ENCODE results near the gene MYO16. TPM values are rescaled to one million over a fixed set of nuclear protein-coding genes. Genes with fewer than 3 reads are reported as not detected.

Gene MYO16
- total and polyA plus RNA-seq, 3 experiments from 2014 or later: 0.15 to 0.38 TPM; not detected in 1

DNA sequence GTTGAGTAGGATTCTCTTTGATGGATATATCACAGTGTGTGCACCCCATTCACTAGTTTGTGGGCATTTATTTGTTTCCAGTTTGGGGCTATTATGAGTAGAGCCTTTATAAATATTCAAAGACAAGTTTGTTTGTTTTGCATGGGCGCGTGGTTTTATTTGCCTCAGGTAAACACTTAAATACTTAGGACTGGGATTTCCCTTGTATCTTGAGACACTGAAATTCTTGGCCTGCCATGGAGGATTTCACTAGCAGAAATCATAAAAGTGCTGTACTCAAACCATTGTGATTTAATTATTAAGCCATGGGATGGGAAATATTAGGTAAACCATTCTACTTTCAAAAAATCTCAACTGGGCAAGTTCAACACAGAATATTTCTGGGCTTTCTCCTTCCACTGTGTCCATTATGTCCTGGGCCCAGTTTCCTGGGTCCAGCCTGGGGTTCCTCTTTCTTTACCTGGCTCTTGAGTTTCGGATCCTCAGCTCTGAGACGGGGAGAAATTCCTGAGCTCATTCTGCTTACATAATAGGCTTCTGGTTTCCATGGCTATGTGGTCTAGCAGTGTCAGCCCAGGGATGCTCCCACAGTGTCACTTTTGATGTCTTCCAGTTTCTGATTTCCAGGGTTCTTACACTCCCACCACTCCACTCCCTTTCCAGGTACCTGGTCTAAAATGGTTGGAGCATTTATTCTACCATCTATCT, 14.4 kb downstream of the MYO16 start:
- DNase-seq: no peak
- no peak overlapping the region for H3K4me3 Mint-ChIP-seq
- no peaks in the 10 kb centered on the region for H3K9me3 ChIP-seq (ENCODE audit: low read length)
- H3K27me3 Mint-ChIP-seq: peaks cover 0 to 3% of the 10 kb centered on the region in 2 donors
- no peaks in the 10 kb centered on the region for H3K4me1 Mint-ChIP-seq
- H3K36me3 Mint-ChIP-seq: peaks cover 0 to 7% (median 0%) of the 10 kb centered on the region in 3 donors
- peaks cover 2 to 9% (median 6%) of the 10 kb centered on the region in 5 donors for H3K9me3 Mint-ChIP-seq
- no peaks in the 10 kb centered on the region for H3K4me1 ChIP-seq (ENCODE audit: insufficient read depth, low read length)
- ChIA-PET CTCF (no interaction called here), POLR2A (no interaction called here)
- no peak overlapping the region for H3K27ac Mint-ChIP-seq
- H3K4me3 ChIP-seq (ENCODE audit: low read length): no peak overlapping the region
- no peak overlapping the region for H3K27ac ChIP-seq (ENCODE audit: low read depth, low read length)
- no peaks in the 10 kb centered on the region for H3K27me3 ChIP-seq (ENCODE audit: insufficient read depth, low read length, poor library complexity, severe bottlenecking)
- H3K36me3 ChIP-seq (ENCODE audit: insufficient read depth, low read length): no peaks in the 10 kb centered on the region

DNA sequence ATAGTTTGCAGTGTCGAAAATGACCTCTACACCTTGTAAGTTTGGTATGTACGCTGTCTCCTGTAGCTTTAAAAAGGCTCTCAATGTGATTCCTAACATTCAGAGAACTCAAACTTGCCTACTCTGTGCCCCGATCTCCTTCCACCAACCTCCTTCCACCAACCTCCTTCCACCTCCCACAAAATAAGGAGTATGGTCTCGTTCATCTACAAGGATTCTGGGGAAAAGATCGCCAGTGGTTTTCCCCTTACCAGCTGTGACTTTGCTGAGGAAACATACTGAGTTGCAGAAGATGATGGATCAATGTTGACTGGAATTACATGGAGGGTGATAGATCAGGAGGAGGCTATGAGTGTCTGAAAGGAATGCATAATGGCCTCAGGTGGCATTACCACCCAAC, 16.0 kb downstream of the MYO16 start:
- H3K4me1 Mint-ChIP-seq: no peaks in the 10 kb centered on the region
- CTCF ChIA-PET: no interaction called here
- no peak for DNase-seq
- peaks cover 0 to 7% (median 0%) of the 10 kb centered on the region in 3 donors for H3K36me3 Mint-ChIP-seq
- no peak overlapping the region for H3K27ac Mint-ChIP-seq
- Histone ChIP-seq H3K27ac (ENCODE audit: low read depth, low read length) (no peak overlapping the region), H3K36me3 (ENCODE audit: insufficient read depth, low read length) (no peaks in the 10 kb centered on the region), H3K9me3 (ENCODE audit: low read length) (no peaks in the 10 kb centered on the region), H3K27me3 (ENCODE audit: insufficient read depth, low read length, poor library complexity, severe bottlenecking) (no peaks in the 10 kb centered on the region), H3K4me3 (ENCODE audit: low read length) (no peak overlapping the region), H3K4me1 (ENCODE audit: insufficient read depth, low read length) (no peaks in the 10 kb centered on the region)
- H3K27me3 Mint-ChIP-seq: peaks cover 0 to 5% of the 10 kb centered on the region in 2 donors
- no peak overlapping the region for H3K4me3 Mint-ChIP-seq
- peaks cover 4 to 9% (median 6%) of the 10 kb centered on the region in 5 donors for H3K9me3 Mint-ChIP-seq
- POLR2A ChIA-PET: no interaction called here

DNA sequence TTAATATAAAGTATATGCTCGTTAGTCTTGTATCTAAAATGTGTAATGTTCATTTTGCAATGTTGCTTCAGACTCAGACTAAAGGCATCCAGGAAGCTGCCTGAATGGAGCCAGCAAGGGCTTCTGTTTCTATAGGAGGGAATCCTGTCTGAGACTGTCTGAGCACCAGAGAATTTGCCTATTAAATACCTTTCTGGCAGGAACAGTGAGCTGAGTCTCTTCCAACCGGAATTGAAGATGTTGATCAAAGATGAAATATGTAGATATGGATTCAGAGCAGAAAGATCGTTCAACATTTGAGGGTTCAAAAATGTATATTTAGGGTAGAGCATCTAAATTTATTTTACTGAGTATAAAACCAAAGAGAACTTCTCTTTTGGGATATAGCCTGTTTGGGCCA, 20.9 kb downstream of the MYO16 start:
- Mint-ChIP-seq H3K27ac (no peak overlapping the region), H3K36me3 (peaks cover 0 to 7% (median 0%) of the 10 kb centered on the region in 3 donors), H3K27me3 (peaks cover 0 to 2% of the 10 kb centered on the region in 2 donors), H3K4me3 (no peak overlapping the region), H3K9me3 (peaks cover 0 to 10% (median 4%) of the 10 kb centered on the region in 5 donors), H3K4me1 (no peaks in the 10 kb centered on the region)
- no peaks in the 10 kb centered on the region for H3K36me3 ChIP-seq (ENCODE audit: insufficient read depth, low read length)
- no peak overlapping the region for H3K4me3 ChIP-seq (ENCODE audit: low read length)
- no peak overlapping the region for H3K27ac ChIP-seq (ENCODE audit: low read depth, low read length)
- POLR2A ChIA-PET: no interaction called here
- CTCF ChIA-PET: no interaction called here
- no peak for DNase-seq
- no peaks in the 10 kb centered on the region for H3K9me3 ChIP-seq (ENCODE audit: low read length)
- H3K4me1 ChIP-seq (ENCODE audit: insufficient read depth, low read length): no peaks in the 10 kb centered on the region
- H3K27me3 ChIP-seq (ENCODE audit: insufficient read depth, low read length, poor library complexity, severe bottlenecking): no peaks in the 10 kb centered on the region

DNA sequence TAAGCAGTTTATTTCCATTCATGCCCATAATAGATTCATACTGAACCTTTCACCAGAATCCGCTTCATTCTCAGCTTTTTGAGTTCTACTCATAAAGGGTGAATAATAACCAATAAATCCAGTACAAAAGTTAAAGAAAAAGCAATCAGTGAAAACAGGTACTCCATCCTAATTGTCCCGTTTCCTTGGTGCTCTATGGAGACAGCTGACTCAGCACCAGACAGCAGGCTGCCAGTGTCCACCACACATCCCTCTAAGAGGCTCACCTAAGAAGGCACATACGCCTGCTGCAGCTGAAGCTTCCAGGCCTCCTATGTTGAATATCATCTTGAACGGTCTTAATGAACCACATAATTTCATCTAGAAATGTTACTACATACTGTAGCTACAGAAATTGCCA, 27.3 kb downstream of the MYO16 start:
- DNase-seq: no peak
- Mint-ChIP-seq H3K36me3 (no peaks in the 10 kb centered on the region), H3K4me3 (no peak overlapping the region), H3K4me1 (no peaks in the 10 kb centered on the region), H3K9me3 (peaks cover 2 to 7% (median 3%) of the 10 kb centered on the region in 5 donors), H3K27me3 (no peaks in the 10 kb centered on the region), H3K27ac (no peak overlapping the region)
- Histone ChIP-seq H3K9me3 (ENCODE audit: low read length) (no peaks in the 10 kb centered on the region), H3K36me3 (ENCODE audit: insufficient read depth, low read length) (no peaks in the 10 kb centered on the region), H3K27me3 (ENCODE audit: insufficient read depth, low read length, poor library complexity, severe bottlenecking) (no peaks in the 10 kb centered on the region), H3K27ac (ENCODE audit: low read depth, low read length) (no peak overlapping the region), H3K4me1 (ENCODE audit: insufficient read depth, low read length) (no peaks in the 10 kb centered on the region), H3K4me3 (ENCODE audit: low read length) (no peak overlapping the region)
- ChIA-PET POLR2A (no interaction called here), CTCF (no interaction called here)

DNA sequence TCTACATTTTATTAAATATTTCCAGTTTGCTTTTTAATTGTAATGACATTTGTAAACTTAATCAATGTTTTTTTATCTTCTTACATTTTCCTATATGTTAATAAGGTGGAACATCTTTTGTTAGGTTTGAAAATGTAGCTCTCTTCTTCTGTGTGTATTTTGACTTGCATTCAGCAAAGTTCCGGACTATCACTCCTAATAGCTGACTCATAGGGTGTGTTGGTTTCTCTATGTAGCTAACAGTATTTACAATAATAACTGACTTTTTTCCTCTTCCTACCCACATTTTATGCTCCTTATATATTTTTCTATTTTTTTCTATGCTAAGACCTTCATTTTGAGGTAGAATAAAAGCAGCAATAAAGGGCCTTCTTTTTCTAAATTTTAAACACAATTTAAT, 28.1 kb downstream of the MYO16 start:
- no peaks in the 10 kb centered on the region for H3K36me3 ChIP-seq (ENCODE audit: insufficient read depth, low read length)
- no peaks in the 10 kb centered on the region for H3K9me3 ChIP-seq (ENCODE audit: low read length)
- peaks cover 2 to 7% (median 3%) of the 10 kb centered on the region in 5 donors for H3K9me3 Mint-ChIP-seq
- ChIA-PET POLR2A (no interaction called here), CTCF (no interaction called here)
- no peaks in the 10 kb centered on the region for H3K27me3 ChIP-seq (ENCODE audit: insufficient read depth, low read length, poor library complexity, severe bottlenecking)
- no peaks in the 10 kb centered on the region for H3K27me3 Mint-ChIP-seq
- no peak overlapping the region for H3K4me3 ChIP-seq (ENCODE audit: low read length)
- H3K4me3 Mint-ChIP-seq: no peak overlapping the region
- H3K4me1 ChIP-seq (ENCODE audit: insufficient read depth, low read length): no peaks in the 10 kb centered on the region
- H3K4me1 Mint-ChIP-seq: no peaks in the 10 kb centered on the region
- DNase-seq: no peak
- no peak overlapping the region for H3K27ac ChIP-seq (ENCODE audit: low read depth, low read length)
- H3K27ac Mint-ChIP-seq: no peak overlapping the region
- H3K36me3 Mint-ChIP-seq: no peaks in the 10 kb centered on the region

DNA sequence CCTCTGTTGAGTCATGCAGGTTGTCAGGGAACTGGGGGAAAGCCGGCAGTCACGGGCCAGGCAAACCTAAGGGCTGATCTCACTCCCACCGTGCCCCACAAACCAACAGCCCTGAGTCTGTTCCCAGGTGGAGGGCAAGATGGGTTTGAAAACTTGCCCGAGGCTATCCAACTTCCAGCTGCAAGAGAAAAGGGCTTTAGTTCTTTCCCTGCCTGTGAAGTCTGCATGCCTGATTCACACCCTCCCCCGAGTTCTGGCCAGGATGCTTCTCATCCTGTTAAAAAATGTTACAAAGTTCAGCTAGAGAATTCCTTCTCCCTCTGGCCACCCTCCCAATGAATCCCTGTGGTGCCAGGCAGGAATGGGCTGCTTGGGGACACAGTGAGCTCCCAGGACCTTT, 33.1 kb downstream of the MYO16 start:
- ChIA-PET CTCF (no interaction called here), POLR2A (no interaction called here)
- H3K4me1 ChIP-seq (ENCODE audit: insufficient read depth, low read length): no peaks in the 10 kb centered on the region
- DNase-seq: no peak
- H3K27ac ChIP-seq (ENCODE audit: low read depth, low read length): no peak overlapping the region
- no peak overlapping the region for H3K4me3 Mint-ChIP-seq
- no peak overlapping the region for H3K4me3 ChIP-seq (ENCODE audit: low read length)
- no peak overlapping the region for H3K27ac Mint-ChIP-seq
- no peaks in the 10 kb centered on the region for H3K9me3 ChIP-seq (ENCODE audit: low read length)
- H3K9me3 Mint-ChIP-seq: peaks cover 2 to 7% (median 3%) of the 10 kb centered on the region in 5 donors
- H3K36me3 ChIP-seq (ENCODE audit: insufficient read depth, low read length): no peaks in the 10 kb centered on the region
- H3K27me3 ChIP-seq (ENCODE audit: insufficient read depth, low read length, poor library complexity, severe bottlenecking): no peaks in the 10 kb centered on the region
- peaks cover 0 to 2% of the 10 kb centered on the region in 2 donors for H3K27me3 Mint-ChIP-seq
- no peaks in the 10 kb centered on the region for H3K36me3 Mint-ChIP-seq
- no peaks in the 10 kb centered on the region for H3K4me1 Mint-ChIP-seq

DNA sequence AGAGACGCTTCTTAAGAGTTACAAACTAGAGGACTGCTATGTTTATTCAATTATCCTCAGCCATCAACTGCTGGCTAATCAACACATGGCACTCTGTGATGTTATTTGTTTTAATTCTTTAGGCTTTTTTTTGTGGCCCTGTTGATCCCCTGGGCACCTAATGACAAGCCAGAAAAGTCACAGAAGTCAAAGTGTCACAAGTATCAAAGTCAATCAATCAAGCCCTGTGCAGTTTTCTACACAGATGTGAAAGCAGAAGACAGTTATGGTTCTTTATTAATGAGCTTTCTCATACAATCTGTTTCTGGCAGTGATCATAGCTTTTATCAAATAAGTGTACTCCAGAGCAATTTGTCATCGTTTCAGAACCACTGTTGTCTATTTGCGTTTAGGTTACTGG, 34.3 kb downstream of the MYO16 start:
- Histone ChIP-seq H3K9me3 (ENCODE audit: low read length) (no peaks in the 10 kb centered on the region), H3K4me1 (ENCODE audit: insufficient read depth, low read length) (no peaks in the 10 kb centered on the region), H3K27me3 (ENCODE audit: insufficient read depth, low read length, poor library complexity, severe bottlenecking) (no peaks in the 10 kb centered on the region), H3K27ac (ENCODE audit: low read depth, low read length) (no peak overlapping the region), H3K36me3 (ENCODE audit: insufficient read depth, low read length) (no peaks in the 10 kb centered on the region), H3K4me3 (ENCODE audit: low read length) (no peak overlapping the region)
- ChIA-PET CTCF (no interaction called here), POLR2A (no interaction called here)
- Mint-ChIP-seq H3K27ac (no peak overlapping the region), H3K27me3 (peaks cover 0 to 2% of the 10 kb centered on the region in 2 donors), H3K4me1 (no peaks in the 10 kb centered on the region), H3K9me3 (peaks cover 2 to 7% (median 3%) of the 10 kb centered on the region in 5 donors), H3K4me3 (no peak overlapping the region), H3K36me3 (no peaks in the 10 kb centered on the region)
- DNase-seq: no peak

DNA sequence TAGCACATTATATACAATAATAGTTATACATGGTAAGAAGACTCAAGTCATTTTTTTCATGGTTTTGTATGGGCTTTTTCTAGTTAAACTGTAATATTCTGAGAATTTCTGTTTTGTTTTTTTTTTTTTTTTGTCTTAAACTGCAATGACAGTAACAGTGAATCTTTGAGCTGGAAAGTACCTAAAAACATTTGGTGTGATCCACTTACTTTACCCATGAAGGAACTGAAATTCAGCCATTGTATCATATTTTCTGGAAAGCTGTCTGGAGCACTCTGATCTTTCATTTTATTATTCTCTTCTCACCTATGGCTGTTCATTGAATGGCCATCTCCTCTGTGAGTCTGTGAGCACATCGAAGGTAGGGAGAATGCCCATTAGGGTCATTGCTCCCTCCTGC, 37.8 kb downstream of the MYO16 start:
- Mint-ChIP-seq H3K4me3 (no peak overlapping the region), H3K27ac (no peak overlapping the region), H3K27me3 (peaks cover 0 to 2% of the 10 kb centered on the region in 2 donors), H3K9me3 (peaks cover 2 to 6% (median 5%) of the 10 kb centered on the region in 5 donors), H3K4me1 (no peaks in the 10 kb centered on the region), H3K36me3 (no peaks in the 10 kb centered on the region)
- CTCF ChIA-PET: no interaction called here
- Histone ChIP-seq H3K4me1 (ENCODE audit: insufficient read depth, low read length) (no peaks in the 10 kb centered on the region), H3K9me3 (ENCODE audit: low read length) (no peaks in the 10 kb centered on the region), H3K4me3 (ENCODE audit: low read length) (no peak overlapping the region), H3K27ac (ENCODE audit: low read depth, low read length) (no peak overlapping the region), H3K27me3 (ENCODE audit: insufficient read depth, low read length, poor library complexity, severe bottlenecking) (no peaks in the 10 kb centered on the region), H3K36me3 (ENCODE audit: insufficient read depth, low read length) (no peaks in the 10 kb centered on the region)
- POLR2A ChIA-PET: no interaction called here
- no peak for DNase-seq

All from CD8-positive, alpha-beta memory T cell (primary cell).